Measurements from ENCODE around the gene TAB2.
"Not testable (repeated sequence)": the region's sequence is repeated elsewhere in the genome, so short reads cannot be mapped to it uniquely, and the experiment has no call there.

Gene TAB2

DNA sequence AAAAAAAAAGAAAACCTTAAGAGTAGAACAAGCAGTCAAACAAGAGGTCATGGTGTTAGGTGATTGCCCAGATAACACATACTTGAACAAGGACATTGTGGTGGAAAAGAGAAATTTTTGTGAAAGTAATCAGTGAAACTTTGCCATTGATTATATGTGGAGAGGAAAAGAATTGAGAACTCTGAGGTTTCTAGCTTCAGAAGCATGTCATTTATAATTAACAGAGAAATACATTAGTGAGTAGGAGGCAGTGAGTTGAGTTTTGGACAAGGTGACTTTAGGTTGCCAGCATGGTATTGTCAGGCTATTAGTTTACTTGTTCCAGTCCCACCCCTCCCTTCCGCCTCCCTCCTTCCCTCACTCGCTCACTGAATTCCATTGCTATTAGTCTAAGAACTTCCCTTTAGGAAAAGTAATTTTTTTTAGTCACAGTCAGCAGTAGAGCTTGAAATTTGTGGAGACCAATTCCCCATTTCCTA is 17.2 kb downstream of the TAB2 start:
- DNase-seq = no peak

GRCh38 chr6:149335924-149336608 is 18.6 kb downstream of the TAB2 start:
- DNase-seq = peak; percentile 85

DNA sequence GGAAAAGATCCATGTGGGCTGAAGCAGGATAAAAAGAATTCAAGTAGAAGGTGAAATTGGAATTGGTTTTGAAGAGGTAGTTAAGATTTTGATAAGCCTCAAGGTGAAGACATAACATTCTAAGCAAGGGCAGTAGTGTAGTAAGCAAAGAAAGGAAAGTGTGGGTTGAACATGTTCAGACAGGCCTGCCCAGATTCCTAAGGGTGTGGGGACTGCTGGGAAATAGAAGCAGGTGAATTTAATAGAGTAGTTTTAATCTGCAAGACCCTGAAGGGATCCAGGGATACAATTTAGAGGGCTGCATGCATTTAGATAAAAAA is 19.1 kb downstream of the TAB2 start:
- DNase-seq = no peak

DNA sequence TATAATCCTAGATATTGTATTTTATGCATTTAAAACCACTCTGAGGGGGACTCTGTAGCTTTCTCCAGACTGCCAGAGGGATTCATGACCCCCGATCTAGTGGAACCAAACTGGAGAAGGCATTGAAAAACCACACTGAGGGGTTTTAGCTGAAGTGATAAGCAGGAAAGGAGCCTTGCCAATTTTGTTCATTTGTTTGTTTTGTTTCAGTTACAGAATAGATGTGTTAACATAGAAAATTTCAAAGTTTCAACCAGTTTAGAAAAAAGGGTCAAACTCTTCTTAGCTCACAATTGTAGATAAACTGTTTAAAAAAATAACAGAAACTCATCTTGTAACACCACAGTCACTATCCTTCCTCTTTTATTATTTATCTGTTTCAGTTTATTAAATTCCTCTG is 19.8 kb downstream of the TAB2 start:
- peak; percentile 44 for DNase-seq

- DNase-seq = no peak
Measured at GRCh38 chr6:149340200-149340599, 22.7 kb downstream of the TAB2 start.

GRCh38 chr6:149342525-149342924 is 25.0 kb downstream of the TAB2 start:
- peak; percentile 70 for DNase-seq

DNA sequence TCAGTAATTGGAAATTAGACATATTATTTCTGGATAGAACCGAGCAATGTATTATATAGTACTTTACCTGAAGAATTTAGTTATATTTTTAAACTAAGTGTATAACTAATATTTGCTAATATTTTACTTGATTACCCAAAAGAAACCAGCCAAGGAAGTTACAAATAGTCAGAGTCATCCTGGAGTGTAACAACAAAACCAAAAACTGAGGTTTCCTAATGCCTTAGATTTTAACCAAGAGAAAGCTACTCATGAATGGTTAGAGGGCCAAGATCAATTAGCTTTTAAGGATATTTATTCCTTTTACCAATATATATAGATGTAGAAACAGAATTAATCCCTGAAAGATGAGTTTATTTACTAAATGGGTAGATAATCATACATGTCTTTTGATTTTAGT is 26.0 kb downstream of the TAB2 start:
- peak; percentile 76 for DNase-seq

DNA sequence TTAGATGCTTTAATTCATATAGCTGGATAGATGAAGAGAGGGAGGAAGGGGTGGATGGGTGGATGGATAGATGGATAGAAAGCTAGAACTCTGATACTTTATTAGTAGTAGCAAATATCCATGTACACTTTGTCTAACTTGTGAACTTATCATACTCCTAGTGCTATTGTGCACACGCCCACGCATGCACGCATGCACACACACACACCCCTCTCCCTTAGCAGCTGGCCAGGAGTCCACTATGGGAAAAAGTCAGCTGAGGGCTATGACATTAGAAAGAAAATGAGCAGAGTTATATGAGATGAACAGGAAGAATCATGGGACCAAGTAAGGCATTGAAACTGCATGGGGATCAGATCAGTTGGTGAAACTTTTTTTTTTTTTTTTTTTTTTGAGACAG is 28.6 kb downstream of the TAB2 start:
- no peak for DNase-seq

GRCh38 chr6:149347067-149347466 is 29.6 kb downstream of the TAB2 start:
- DNase-seq = no peak

GRCh38 chr6:149349279-149349678 is 31.8 kb downstream of the TAB2 start:
- DNase-seq = not testable (repeated sequence)

GRCh38 chr6:149354009-149354408 is 36.5 kb downstream of the TAB2 start:
- no peak for DNase-seq

DNA sequence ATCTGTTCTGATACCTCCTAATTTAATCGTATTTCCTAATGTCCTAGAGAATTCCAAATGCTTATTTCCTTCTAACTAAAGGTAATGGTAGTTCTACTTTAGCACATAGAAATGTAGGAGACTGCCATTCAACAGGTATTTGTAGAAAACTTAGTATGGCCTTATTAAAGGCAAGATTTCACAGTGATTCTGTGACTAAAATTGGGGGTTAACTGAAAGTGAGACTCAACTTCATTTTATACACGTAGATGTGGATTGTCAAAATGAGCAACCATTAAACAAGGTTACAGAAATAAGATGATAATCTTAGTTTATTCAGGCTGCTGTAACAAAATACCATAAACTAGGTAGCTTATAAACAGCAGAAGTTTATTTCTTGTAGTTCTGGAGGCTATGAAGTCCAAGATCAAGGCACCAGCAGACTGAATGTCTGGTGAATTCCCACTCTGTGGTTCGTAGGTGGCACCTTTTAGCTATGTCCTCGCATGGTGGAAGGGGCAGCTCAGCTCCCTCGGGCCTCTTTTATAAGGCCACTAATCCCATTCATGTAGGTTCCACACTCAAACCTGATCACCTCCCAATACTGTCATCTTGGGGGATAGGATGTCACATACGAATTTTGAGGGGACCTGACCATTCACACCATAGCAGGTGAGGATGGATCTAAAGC is 38.7 kb downstream of the TAB2 start:
- no peak for DNase-seq

DNA sequence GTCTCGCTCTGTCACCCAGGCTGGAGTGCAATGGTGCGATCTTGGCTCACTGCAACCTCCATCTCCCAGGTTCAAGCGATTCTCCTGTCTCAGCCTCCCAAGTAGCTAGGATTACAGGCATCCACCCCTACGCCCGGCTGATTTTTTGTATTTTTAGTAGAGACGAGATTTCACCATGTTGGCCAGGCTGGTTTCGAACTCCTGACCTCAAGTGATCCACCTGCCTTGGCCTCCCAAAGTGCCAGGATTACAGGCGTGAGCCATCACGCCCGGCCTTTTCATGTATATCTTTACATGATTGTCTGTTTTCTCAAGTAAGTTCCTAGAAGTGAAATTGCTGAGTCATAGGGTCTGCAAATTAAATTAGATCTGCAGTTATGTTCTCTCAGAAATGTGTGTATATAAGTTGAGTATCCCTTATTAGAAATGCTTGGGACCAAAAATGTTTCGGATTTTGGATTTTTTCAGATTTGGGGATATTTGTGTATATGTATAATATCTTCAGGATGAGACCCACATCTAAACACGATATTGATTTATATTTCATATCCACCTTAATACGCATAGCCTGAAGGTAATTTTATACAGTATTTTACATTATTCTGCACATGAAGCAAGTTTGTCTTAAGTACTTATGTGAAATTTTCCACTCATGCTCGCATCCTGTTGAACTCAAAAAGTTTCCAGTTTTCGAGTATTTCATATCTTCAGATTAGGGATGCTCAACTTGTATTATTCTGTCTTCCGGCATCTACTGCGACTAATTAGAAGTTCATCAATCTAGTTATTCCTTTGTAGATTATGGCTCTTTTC is 40.4 kb downstream of the TAB2 start:
- no peak for DNase-seq

- peak; percentile 31 for DNase-seq
Measured at GRCh38 chr6:149359440-149359839, 41.9 kb downstream of the TAB2 start.

GRCh38 chr6:149360536-149360935 is 43.0 kb downstream of the TAB2 start:
- no peak for DNase-seq

DNA sequence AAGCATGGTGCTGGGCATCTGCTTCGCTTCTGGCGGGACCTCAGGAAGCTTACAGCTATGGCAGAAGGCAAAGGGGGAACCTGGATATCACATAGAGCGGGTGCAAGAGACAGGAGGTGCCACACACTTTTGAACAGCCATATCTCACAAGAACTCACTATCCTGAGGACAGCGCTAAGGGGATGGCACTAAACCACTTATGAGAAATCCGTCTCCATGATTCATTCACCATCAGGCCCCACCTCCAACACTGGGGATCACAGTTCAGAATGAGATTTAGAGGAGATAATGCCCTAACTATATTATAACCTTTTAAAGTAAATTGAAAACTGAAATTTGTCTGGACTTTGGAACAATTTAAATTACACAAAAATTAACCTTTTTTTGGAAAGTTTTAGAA is 44.8 kb downstream of the TAB2 start:
- DNase-seq = no peak

DNA sequence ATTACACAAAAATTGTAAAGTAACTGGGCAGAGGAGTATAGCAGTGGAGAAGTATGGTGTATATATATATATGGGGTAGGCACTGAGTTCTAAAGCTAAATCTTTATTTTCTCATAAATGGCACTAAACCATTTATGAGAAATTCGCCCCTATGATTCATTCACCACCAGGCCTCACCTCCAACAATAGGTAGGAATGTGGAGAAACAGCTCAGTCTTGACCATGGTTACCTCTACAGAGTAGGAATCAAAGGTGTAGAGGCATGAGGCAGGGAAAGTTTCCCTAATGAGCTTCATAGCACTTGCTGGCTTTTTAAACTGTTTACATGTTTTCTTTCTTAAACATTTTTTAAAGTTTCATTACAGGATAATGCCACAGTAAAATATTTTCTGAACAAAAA is 45.6 kb downstream of the TAB2 start:
- no peak for DNase-seq

DNA sequence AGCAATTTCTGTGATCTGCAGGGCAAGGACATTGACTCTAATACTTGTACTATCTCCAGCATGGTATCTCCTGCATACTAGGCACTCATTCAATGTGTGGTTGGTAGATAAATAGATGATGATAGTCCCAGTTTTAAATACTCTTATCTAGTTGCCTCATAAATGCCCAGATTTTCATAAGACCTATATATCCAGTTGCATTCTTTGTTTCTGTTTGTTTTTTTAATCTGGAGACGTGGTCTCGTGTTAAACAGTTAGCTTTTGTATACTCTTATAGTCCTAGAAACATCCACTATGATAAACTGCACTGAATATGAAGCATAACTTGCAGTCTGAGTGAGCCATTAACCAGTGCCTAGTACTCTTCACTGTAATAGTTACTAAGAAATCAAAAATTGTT is 47.0 kb downstream of the TAB2 start:
- no peak for DNase-seq

DNA sequence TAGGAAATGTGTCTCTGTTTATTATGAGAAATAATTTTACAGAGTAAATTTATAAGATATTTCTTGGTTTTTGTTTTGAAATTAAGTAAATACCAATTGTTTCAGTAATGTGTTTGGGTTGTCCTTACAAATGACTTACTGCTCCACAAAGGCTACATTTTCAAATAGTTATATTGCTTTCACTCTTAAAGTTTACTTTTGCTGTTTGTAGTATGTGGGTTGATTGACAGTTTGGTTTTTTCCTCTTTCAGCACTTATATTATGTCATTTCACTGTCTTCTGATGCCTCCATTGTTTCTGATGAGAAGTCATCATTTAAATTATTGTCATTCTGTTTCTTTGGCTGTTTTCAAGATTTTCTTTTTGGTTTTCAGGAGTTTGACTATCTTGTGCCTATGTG is 47.7 kb downstream of the TAB2 start:
- peak; percentile 41 for DNase-seq

DNA sequence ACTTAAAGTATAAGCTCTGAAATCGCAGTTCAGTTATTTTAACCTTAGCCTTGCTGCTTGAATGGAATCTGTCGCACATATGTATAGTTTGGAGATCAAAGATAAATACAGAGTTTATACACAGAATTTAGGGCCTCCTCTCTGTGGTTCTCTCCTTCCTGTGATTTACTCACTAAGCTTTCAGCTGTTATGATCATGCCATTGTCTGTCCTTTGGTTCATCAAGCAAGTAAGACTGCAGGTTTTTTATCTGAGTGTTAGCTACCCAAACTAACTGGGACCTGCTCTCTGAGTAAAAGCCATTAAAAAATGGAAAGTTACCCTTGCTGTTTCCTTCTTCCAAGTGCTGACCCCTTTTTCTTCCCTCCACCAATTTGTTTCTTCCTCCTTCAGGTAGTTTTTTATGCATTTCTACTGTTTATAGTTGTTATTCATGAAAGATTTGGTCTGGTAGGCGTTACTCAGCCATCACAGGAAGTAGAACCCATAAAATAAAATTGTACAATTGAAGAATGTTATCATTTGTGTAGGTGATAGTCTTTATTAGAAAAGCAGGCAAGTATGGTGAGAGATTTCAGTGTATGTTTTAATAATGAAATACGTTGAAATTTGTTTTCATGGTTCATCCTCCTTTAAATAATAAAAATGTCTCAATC is 48.9 kb downstream of the TAB2 start:
- DNase-seq = no peak

DNA sequence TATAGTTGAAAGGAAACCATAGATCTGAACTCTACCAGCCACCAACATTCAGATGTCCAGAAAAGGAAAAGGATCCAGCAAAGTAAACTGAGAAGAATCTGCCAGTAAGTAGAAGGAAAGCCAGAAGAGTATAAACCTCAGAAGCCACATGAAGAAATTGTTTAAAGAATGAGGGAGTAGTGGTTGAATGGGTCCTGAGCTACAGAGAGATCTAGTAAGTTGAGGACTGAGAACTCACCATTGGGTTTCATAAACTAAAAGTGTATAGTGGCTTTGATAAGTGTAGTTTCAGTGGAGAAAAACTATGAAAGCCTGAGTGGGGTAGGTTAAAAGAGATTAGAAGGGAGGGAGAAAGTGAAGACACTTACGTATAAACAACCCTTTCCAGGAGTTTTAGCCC is 50.6 kb downstream of the TAB2 start:
- no peak for DNase-seq

DNA sequence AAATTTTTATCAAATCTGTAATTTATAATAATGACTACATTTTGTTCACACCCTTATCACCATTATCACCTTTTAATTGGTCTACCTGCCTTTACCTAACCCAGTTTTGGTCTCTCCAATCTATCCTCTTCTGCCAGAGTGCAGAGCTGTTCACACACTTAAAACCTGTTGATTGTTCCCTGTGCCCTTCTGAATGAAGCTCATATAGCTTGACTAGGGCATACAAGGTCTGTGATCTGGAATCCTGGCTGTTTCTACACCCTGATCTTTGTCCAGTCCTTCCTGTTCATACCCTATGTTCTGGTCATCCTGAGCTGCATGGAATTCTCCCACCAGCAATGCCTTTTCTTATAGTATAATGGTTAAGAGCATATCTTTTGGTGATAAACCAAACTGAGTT is 53.6 kb downstream of the TAB2 start:
- no peak for DNase-seq

DNA sequence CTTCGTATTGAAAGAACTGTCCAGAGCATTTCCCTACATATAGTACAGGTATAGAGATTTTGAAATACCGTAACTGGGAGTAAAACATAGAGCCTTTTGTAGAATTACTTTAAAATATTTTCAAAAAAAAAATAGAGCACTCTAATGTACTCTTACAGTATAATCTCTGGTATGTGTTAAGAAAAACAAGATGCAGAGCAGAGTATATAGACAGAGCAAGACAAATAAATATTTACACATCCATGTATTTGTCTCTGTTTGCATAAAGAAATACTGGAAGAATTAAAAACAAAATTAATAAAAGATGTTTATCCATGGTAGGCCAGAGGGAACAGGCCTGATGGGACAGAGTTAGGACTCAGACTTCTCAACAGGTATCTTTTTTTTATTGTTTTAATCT is 54.5 kb downstream of the TAB2 start:
- DNase-seq = no peak

GRCh38 chr6:149373511-149373910 is 56.0 kb downstream of the TAB2 start:
- DNase-seq = peak; percentile 27

All from inflammatory macrophage treated with lipopolysaccharide for 4 hours (primary cell).